ENCODE measurements around the gene ATP5PB. TPM values are rescaled to one million over a fixed set of nuclear protein-coding genes. Genes with fewer than 3 reads are reported as not detected.

ATP5PB gene
- total and polyA plus RNA-seq, 4 donors = 194 to 256 (median 203) TPM

DNA sequence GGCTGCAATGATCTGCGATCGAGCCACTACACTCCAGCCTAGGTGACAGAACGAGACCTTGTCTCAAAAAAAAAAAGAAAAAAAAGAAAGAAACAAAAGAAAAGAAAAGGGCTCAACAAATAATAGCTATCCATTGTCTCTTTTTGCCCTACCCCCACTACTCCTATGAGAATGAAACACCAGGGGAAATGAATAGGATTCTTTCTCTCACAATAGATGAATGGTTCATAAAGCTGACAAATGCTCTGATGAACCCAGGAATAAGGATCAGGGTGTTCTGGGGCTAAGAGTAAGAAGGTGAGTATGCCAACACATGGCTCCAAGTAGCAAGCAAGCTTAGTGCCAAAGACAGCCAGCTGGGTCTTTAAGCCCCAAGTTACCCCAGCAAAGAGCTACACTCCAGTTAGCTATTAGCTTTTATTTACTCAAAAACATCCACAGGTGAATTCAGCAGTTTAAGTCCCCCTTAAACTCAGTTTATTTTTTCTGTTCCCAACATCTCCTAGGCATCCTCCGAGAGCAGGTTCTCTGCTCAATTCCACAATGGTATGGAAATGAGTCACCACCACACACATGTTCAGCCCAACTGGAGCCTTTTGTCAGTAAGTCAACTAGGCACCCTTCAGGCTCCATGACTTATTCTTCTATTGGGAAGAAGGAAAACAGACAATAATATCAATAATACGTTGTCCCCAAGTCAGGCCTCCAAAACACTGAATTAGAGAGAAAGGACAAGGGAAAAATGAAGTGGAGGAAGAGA lies 49.9 kb downstream of the ATP5PB start:
- H3K4me1 ChIP-seq (ENCODE audit: control insufficient read depth in 5 of 5, insufficient read depth in 5 of 5, low read length in 5 of 5) = no peaks in the 10 kb centered on the region
- no peak overlapping the region for H3K27ac ChIP-seq (ENCODE audit: low read depth in 1 of 2, low read length in 1 of 2)
- ATAC-seq (ENCODE audit: insufficient read depth, low FRiP score) = no peak
- WGBS, 2 donors = 95 to 96% methylated on average over 5 of the region's 5 CpGs
- H3K27me3 ChIP-seq (ENCODE audit: control insufficient read depth in 3 of 3, insufficient read depth in 3 of 3, low read length in 2 of 3) = no peaks in the 10 kb centered on the region
- H3K36me3 ChIP-seq (ENCODE audit: control insufficient read depth in 4 of 4, insufficient read depth in 4 of 4, low read length in 4 of 4) = no peaks in the 10 kb centered on the region
- H3K9ac ChIP-seq (ENCODE audit: insufficient read depth in 1 of 2, low read length in 2 of 2) = no peak overlapping the region
- no peak for DNase-seq
- no peaks in the 10 kb centered on the region for H3K9me3 ChIP-seq (ENCODE audit: control insufficient read depth in 4 of 4, insufficient read depth in 3 of 4, low read length in 3 of 4)
- TF ChIP-seq CTCF (IDR thresholded peaks at IDR 0.05; ENCODE audit: control extremely low read depth, extremely low read depth) = no peak
- H3K4me3 ChIP-seq = no peak overlapping the region

DNA sequence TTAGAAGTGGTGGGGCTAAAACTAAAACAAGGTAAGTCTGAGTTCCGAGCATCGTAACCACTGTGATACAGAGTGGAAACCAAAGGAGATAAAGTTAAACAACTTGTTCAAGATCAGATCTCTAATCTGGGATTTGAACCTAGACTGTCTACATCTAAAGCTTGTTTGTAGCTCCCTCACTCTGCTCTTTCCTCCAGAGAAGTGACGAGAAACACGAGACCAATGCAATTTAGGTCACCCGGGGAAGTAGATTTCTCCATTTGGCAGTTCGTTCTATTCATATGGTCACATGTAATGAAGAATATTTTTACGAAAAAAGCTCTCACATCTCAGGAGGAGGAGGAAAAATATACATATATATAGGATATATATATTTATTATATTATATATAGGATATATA lies 52.4 kb downstream of the ATP5PB start:
- H3K4me1 ChIP-seq (ENCODE audit: control insufficient read depth in 5 of 5, insufficient read depth in 5 of 5, low read length in 5 of 5) = no peaks in the 10 kb centered on the region
- DNase-seq = no peak
- H3K27me3 ChIP-seq (ENCODE audit: control insufficient read depth in 3 of 3, insufficient read depth in 3 of 3, low read length in 2 of 3) = no peaks in the 10 kb centered on the region
- H3K27ac ChIP-seq (ENCODE audit: low read depth in 1 of 2, low read length in 1 of 2) = no peak overlapping the region
- no peak for TF ChIP-seq CTCF (IDR thresholded peaks at IDR 0.05; ENCODE audit: control extremely low read depth, extremely low read depth)
- H3K9ac ChIP-seq (ENCODE audit: insufficient read depth in 1 of 2, low read length in 2 of 2) = no peak overlapping the region
- WGBS, 2 donors = 75 to 76% methylated on average over 7 of the region's 7 CpGs
- H3K4me3 ChIP-seq = no peak overlapping the region
- ATAC-seq (ENCODE audit: insufficient read depth, low FRiP score) = no peak
- H3K36me3 ChIP-seq (ENCODE audit: control insufficient read depth in 4 of 4, insufficient read depth in 4 of 4, low read length in 4 of 4) = no peaks in the 10 kb centered on the region
- no peaks in the 10 kb centered on the region for H3K9me3 ChIP-seq (ENCODE audit: control insufficient read depth in 4 of 4, insufficient read depth in 3 of 4, low read length in 3 of 4)

DNA sequence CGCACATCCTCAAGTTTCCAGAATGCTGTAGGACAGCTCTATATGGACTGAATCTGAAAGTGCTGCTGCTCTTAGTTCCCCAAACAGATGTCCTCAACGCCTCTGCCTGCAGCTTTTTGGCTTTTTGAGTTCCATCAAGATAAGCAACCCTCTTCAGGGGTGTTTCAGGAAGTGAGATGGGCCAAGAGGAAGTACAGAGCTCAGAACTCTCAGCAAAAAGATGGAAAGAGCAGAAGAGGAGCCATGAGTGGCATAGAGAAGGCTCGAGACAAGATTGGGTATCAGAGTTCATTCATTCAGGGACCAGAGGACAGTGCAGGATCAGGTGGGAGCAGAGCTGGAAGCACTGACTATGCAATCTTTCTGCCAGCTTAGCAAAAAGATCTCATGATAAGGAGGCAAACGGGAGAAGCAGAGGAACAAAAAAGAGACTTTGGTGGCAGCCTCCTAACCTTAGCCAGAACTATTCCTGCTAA lies 54.4 kb downstream of the ATP5PB start, which contains the start of the genes ADORA3 and TMIGD3:
Gene ADORA3, minus strand, starts transcription at position 49 of the 476 bp plus-strand sequence. CDS start 279 bp downstream, outside the sequence.
Gene TMIGD3, minus strand, starts transcription at position 49 of the 476 bp plus-strand sequence. CDS start 279 bp downstream, outside the sequence.
- H3K36me3 ChIP-seq (ENCODE audit: control insufficient read depth in 4 of 4, insufficient read depth in 4 of 4, low read length in 4 of 4) = no peaks in the 10 kb centered on the region
- no peaks in the 10 kb centered on the region for H3K27me3 ChIP-seq (ENCODE audit: control insufficient read depth in 3 of 3, insufficient read depth in 3 of 3, low read length in 2 of 3)
- ATAC-seq (ENCODE audit: insufficient read depth, low FRiP score) (no peak), DNase-seq (no peak)
- peaks cover 0 to 14% (median 3%) of the 10 kb centered on the region in 5 donors for H3K4me1 ChIP-seq (ENCODE audit: control insufficient read depth in 5 of 5, insufficient read depth in 5 of 5, low read length in 5 of 5)
- WGBS, 2 donors = 20 to 37% methylated on average over 4 of the region's 4 CpGs
- no peak for TF ChIP-seq CTCF (IDR thresholded peaks at IDR 0.05; ENCODE audit: control extremely low read depth, extremely low read depth)
- H3K4me3 ChIP-seq = no peak within 1 kb of the TSS
- no peaks in the 10 kb centered on the region for H3K9me3 ChIP-seq (ENCODE audit: control insufficient read depth in 4 of 4, insufficient read depth in 3 of 4, low read length in 3 of 4)
- peak within 1 kb of the TSS in 1 of 2 donors; percentile 40 for H3K27ac ChIP-seq (ENCODE audit: low read depth in 1 of 2, low read length in 1 of 2)
- no peak within 1 kb of the TSS for H3K9ac ChIP-seq (ENCODE audit: insufficient read depth in 1 of 2, low read length in 2 of 2)
